GM21737 (cell line): Measurements from ENCODE around the gene MPIG6B.

Experiments
- ATAC-seq: cut with Tn5 transposase; IDR thresholded peaks from one replicate; pipeline ENCODE4 v1.9.1; 2021; ENCODE audit warnings: mild to moderate bottlenecking, moderate library complexity; ENCODE audit not compliant: unreplicated experiment

MPIG6B gene

DNA sequence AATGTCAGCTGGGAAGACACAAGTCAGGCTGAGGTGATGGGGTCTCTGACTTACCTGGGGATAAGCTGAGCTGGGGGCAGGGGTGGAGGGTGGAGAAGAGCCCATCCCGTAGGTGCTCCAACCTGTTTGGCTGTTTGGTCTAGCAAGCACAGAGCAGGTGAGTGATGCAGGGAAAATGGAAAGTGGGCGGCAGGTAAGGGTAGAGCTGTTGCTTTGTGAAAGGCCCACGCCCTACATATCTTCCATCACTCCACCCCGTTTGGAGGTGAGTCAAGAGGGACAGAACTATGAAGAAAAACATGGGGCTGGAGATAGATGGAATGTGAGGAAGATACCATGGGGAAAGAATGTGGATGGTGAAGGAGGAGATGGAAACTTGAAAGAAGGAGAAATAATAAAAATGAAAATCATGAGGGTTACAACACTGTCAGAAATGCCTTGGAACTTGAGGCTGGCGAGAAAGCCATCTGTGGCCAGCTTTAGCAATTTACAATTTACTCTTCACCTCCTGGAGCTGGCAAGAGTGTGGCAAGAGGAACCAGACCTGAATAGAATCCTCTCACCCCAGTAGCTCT is 2.9 kb upstream of the MPIG6B start:
- ATAC-seq, result no peak

DNA sequence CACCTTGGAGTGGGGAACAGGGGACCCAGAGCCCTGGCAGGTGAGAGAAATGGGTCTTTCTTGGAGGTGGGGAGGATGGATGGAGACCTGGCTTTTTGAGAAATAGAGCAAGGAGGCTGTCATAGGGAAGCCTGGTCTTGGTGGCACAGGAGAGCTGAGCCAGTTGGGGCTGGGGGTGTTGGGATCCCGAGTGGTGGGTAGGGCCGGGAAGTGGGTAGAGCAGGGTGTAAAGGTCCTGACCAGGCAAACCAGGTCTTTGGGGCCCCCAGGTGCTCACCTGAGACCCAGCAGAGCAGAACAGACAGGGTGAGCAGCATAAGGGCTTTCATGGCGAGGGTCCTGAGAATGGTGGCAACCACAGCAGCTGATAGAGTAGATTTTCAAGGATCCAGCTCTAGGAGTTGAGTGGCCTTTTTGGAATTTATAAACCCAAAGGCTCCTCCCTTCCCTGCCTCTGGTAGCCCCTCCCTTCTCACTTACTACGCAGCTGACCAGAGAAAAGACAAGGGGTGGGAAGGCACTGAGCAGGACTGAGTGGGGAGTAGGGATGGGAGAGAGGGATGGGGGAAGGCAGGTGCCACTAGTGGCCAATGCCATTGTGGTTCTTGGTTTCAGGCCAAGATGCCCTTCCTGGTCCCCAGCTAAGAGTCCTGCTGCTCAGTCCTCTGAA is 1.7 kb upstream of the MPIG6B start, which contains the start of gene LY6G6C:
LY6G6C (minus strand) TSS at position 396 of the 670 bp plus-strand sequence; CDS start at position 329, 67 bp downstream.
- no peak for ATAC-seq

DNA sequence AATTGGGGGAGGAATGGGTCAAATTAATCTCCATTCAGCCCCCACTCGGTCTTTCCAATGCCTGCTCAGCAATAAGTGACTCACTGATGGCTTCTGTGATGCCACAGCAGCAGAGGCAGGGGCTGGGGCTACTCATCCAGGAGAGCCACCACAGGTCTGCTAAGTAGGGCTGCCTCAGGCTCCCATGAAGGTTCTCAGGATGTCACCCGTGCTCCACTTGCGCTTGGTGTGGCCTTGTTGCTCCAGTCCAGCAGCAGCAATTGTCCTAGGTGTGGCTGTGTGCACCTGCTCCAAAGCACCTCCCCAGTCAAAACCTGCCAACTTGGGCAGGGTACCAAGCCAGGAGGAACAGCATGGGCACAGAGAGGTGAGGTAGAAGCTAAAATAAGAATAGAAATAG is 1.0 kb upstream of the MPIG6B start:
- no peak for ATAC-seq

DNA sequence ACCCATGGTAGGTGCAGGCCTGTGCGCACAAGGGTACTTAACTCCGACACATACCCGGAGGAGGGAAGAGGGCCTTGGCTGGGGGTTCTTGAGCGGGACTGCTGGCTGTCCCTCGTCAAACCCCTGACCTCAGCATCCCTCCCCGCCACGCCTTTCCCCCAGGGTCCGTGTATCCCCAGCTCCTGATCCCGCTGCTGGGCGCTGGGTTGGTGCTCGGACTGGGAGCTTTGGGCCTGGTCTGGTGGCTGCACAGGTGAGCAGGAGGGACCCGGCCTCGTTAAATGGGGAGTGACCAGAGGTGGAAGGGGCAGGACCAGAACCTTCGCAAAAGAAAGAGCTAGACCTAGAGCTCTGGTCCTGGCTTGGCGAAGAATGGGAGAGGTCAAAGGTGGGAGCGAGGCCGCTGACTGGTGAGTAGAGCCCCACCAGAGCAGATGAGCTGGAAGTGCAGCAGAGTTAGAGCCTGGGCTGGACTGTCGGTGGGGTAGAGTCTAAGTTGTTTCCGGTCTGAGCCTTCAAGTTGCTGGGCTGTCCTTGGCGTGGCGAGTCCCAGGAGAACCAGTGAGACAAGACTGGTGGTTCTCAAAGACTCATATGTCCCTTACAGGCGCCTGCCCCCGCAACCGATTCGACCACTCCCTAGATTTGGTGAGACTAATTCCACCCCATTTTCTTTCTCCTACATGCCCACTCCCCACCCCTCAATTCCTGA is 963 bp downstream of the MPIG6B start:
- no peak for ATAC-seq

DNA sequence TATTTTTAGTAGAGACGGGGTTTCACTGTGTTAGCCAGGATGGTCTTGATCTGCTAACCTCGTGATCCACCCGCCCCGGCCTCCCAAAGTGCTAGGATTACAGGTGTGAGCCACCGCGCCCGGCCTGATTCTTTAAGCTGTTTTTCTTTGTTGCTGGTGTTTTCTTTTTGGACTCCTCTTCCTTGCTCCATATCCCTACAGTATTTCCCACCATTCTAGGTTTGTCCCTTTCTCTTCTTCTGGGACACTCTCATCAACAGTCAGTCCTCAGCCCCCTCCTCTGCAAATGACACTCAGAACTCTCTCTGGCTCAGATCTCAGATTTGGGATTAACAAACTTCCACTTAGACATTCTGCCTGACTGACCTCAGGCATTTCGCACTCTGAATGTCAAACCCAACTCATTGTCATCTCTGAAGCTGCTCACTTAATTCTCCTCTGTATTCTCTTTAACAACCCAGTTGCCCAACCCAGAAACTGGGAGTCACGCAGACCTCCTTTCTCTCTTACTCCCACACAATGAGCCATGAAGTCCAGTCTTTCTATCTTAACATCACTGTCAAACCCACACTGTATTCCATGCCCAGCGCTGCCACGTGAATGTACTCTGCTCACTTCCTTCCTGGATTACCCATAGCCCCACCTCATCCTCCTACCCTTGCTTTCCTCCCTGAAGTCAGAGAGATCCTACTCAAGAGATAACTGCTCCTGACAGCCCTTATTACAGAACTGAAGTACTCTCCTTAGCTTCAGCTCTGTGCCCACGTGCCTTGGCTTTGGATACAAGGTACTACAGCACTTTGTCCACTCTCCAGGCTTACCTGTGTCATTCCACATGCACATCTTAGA is 2.6 kb downstream of the MPIG6B start:
- ATAC-seq, result no peak

DNA sequence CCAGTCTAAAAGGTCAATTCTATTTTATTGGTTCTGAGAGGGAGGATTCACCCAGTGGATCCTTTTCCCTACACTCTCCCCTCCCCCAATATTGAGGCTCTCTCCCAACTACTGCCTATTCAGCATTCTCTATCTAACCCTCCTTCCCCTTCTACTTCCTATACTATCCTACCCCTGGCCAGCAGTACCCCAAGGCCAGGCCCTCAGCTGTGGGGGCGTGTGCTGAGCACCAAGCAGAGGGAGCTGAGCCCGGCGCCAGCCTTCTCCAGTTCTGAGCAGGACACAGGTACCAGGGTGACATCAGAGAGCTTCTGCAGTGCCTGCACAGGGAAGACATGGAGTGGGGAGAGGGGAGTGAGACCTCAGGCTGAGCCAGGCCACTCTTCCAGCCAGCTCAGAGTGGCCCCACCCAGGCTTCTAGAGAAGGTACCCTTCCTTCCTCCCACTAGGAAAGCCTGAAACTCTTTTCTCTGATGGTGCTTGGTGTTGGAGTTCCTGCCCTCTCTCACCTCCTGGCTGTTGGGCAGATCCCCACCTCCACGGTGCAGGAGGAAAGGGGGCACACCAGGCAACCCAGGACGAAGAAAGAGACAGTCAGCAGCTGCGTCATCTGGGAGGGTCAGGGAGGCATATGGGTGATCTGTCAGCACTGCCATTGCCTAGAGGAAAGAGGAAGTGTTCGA is 4.0 kb downstream of the MPIG6B start:
- ATAC-seq, result no peak

DNA sequence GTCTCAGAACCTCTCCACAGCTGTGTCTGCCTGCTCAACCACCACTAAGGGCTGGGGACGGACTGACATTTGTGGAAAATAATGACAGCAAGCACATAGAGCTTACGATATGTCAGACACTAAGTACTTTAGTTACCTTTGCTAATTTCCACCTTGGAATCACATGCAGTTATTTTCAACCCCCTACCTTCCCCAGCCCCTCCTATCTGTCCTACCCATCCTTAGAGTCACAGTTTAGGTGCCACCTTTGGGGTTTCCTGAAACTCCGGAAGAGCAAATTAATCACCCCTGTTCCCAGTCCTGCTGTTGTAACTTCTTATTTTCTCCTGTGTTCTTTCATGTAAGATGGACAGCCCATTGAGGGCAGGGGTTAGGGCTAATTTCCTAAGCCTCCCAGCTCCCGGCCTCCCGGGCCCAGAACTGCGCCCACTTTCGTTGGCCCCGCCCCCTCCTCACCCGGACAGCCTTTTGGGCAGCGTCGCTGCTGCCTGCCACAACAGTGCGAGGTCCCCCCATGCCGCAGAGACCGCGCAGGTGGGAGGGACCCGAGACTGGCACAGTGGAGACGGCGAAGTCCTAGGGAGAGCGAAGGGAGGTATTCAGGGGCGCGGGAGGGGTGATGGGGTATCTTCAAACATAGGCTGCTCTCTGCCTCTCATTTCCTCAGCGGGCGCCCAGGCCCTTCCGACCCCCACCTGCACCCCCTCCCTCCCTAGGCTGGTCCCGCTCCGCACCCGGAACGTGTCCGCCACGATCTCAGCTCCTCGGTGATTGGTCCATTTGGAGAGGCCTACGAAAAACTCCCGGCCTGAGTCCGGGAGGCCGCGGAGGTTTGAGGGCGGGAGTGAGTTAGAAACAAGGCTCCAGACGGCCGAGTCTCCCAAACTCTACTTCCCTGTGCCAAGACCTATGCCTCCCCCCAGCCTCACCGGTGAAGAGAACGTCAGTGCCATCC is 4.8 kb downstream of the MPIG6B start:
- ATAC-seq, result no peak

DNA sequence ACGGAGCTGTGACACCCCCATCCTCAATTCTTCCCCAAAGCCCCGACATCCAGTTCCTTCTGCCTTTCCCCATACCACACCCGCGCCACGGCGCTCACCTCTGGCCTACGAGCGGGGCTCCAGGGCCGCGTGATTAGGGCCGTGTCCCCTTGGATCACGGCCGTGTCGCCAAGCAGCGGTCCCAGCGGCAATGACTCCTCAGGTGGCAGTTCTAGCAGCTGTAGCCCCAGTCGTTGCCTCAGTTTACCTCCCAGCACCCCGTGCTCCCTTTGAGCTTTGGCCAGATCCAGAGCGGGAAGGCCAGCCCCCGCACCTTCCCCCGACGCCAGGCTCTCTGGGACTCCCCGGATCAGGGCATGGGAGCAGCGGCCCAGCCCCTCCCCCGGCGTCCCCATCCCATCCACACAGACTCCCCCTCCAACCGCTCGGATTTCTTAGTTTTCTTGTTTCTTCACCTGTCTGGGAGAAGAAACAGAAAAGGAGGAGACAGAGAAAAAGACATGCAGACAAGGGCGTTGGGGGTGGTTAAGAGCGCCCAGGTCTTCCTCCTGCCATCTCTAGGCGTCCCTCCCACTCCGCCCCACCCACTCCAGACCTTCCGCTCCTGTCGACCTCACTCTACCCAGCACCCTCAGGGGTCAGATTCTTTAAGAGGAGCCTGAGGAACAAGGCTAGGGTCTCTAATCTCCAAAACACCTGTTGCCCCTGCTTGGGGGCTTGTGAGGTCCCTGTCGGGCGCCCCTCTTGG is 5.8 kb downstream of the MPIG6B start, which contains the start of gene DDAH2:
DDAH2 (minus strand) TSS at position 533 of the 748 bp plus-strand sequence; CDS start at position 395, 138 bp downstream.
- ATAC-seq, result no peak

DNA sequence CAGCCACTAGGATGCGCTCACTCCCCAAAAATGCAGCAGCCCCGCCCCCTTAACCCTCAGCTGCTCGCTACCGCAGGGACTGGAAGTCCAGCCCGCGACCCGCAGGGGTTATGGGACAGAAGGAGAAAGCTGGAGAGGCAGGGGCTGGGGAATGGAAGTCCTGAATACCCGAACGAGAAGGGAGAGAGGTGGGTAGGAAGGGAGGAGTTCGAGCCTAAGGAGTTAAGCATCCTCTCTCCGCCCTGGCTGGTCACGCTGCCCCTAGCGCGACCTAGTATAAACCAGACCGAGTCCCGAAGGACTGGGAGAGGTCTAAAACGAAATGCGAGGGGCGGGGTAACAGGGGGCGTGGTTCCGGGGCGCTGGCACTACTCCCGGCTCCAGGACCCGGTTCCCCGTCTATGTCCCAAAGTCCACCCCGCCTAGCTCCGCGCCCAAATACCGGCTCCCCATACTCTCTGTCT is 6.4 kb downstream of the MPIG6B start:
- peak; percentile 44 for ATAC-seq

DNA sequence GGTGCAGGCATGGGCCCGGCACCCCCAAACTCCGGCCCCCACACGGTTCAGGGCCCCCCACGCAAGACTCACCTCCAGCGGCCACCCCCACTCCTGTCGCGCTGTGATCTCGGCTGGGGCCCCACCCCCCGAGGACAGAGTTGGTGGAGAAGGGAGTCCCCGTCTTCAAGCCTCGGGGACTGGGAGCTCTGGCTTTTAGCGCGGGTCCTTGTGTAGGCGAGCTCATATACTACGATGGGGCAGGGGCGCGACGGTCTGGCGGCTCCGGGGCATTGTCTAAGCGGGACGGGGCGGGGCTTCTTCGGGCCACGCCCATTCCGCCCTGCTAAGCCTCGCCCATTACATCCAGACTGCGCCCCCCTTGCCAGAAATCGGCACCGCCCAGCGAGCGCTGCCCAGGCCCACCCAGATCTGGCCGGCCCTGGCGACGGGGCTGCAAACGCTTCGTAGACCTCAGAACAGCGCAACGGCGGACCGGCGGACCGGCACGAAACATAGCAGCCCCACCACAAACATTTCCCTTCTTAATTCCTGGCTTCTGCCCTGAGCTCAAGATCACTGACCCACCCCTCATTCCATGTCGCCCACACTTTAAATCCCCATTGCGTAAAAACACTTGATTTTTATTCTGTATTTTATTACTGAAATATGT is 6.9 kb downstream of the MPIG6B start:
- ATAC-seq, result no peak

DNA sequence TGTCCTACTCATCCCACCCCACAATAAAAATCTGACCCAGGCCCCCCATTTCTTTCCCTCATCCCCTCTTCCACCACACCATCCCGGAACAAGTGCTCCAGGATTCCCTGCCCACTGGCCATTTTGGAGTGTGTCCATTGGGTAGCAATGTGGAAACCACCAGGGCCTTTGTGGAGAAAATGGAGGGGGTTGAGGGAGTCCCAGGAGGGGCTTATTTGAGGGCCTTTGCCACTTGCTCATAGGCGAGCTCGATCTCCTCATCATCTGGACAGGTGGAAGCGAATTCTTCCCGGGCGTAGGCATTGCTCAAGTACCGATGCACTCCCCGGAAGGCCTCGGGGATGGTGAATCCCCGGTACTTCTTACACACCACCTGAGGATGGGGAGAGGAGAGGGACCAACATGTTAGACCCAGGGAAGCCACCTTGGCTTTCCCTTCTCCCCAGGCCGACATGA is 7.5 kb downstream of the MPIG6B start:
- no peak for ATAC-seq

DNA sequence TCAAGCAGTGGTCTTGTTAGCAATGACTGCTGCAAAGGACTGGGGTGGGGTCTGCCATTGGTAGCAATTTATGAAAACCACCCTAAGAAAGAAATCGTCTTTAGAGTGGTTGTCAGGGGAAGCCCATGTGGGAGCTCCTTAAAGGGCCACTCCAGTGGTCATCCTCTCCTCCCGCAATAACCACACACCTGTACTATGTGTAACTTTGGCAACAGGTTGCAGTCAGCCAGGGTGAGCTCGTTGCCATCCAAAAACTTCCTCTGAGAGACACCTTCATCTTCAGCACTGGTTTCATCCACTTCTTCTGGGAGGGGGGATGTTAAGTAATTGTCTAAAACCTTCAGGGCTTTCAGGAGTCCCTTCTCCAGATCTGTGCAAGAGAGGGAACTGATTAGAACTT is 8.9 kb downstream of the MPIG6B start:
- ATAC-seq, result no peak

DNA sequence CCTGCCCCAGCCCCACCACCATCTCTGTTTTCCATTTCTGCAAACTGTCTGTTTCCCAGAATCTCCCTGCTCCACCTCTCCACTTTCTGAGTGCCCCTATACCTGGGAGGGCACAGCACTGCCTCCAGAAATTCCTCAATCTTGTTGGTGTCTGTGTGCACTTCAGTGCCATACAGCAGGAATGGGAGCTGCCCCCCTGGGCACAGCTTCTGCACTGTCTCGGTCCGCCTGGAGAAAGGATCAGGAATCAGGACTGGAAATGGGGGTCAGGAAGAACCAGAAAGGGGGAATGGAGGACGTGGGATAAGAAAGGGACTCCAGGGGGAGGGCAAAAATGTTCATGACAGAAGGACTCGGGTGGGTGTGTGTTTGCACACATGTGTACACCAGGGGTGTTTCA is 10.6 kb downstream of the MPIG6B start:
- no peak for ATAC-seq

DNA sequence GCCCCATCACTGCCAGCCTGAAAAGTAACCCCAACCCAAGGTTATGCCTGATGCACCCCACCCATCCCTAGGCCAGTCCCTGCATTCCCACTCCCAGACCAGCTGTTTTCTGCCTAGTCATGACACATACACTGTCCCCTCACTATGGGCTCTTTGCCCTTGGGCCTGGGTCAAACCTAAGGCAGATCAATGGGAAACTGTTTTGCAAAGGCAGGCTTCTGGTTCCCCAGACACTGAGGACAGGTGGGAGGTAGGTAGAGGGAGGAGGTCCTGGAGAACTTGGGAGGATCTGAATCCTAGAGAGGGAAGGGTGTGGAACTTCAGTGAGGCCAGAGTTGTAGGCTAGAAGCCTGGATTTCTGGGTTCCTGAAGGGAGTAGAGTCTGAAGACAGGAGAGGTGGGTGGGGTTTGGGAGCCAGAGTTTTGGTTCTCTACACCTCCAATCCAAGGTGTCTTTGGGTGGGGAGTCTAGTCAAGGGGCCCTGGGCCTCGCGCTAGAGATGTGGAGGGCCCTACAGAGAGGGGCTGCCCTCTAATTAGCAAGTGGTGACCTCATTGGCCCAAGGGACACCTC is 11.2 kb downstream of the MPIG6B start:
- ATAC-seq, result no peak

DNA sequence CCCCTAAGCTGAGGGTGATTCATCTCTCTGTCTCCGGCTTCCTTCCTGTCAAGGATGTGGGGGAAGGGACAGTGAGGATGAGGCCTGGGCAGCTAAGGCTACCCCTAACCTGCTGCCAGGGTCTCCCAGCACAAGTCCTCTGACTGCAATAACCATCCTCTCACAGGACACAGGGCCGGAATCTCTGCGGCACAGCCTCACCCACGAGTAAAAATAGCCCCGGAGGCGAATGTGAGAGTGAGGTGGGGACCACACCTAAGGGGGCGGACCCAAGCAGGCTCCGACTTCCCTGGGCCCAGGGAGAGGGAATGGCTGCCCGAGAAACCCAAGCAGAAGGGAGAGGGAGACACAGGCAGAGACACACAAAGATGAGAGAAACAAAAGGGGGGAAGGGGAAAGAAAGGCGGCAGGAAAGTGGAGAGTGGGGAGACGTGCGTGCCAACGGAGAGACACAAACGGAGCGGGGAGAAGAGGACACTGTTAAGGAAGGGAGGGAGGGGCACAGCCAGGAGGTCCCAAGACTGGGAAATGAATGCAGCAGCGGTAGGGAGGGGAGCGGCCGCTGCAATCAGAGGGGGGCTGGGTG is 11.7 kb downstream of the MPIG6B start:
- no peak for ATAC-seq

DNA sequence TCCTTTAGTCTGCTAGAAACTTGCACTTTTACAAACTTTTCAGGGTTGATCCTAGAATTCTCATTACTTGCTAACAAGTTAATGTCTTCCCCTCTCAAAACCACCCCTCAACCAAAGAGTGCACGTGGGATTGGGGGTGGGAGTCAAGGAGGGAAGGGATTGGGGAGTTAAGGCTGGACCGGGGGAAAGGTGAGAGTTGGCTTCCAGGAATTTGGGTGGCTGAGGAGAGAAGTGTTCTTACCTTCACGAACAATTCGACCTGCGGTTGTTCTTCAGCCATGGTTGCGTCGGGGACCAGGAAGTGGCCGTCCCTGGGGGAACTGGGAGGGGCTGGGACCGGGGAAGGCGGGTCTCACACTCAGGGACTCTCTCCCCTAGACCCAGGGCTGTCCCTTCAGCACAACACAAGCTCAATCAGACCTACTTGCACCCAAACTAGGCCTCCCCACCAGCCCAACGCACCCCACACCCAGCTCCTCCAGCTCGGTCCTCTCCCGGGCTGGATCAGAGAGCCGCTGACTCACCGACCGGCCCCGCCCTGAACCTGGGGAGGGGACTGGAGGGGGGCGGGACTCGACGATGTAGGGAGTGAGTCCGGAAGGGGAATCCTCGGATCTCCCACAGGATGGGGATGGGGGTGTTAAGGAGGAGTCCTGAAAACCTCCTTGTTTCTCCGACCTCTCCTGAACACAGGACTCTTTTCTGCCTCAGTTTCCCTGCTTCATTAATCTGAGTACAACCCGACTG is 13.0 kb downstream of the MPIG6B start, which contains the start of gene CLIC1:
CLIC1 (minus strand) TSS at position 510 of the 747 bp plus-strand sequence; CDS start at position 280, 230 bp downstream.
- peak; percentile 21 for ATAC-seq
